Karpas-422 (cell line): ENCODE results near the gene TMSB4X. TPM values are rescaled to one million over a fixed set of nuclear protein-coding genes. Genes with fewer than 3 reads are reported as not detected.

Experiments
- DNase-seq: peaks from one replicate; pipeline ENCODE4 v3.0.0-alpha.2; 2015
- H2AFZ ChIP-seq: fragments of 200-600 bp; sonication (generic); 2 replicates; pipeline ENCODE4 v1.6.1; 2014; ENCODE audit warnings: antibody characterized with exemption, low read length, mixed read lengths
- H3K27ac ChIP-seq: fragments of 200-600 bp; sonication (generic); 2 replicates; pipeline ENCODE4 v1.5.1; 2014; ENCODE audit warnings: mild to moderate bottlenecking, low read length, moderate library complexity
- H3K27me3 ChIP-seq: fragments of 200-600 bp; sonication (generic); 2 replicates; pipeline ENCODE4 v1.6.1; 2014; ENCODE audit warnings: low read length, mixed read lengths
- H3K36me3 ChIP-seq: fragments of 200-600 bp; sonication (generic); 2 replicates; pipeline ENCODE4 v1.6.1; 2014; ENCODE audit warnings: low read length, mixed read lengths; ENCODE audit not compliant: insufficient read depth
- H3K4me1 ChIP-seq: fragments of 200-600 bp; sonication (generic); 2 replicates; pipeline ENCODE4 v1.6.1; 2014; ENCODE audit warnings: mild to moderate bottlenecking, low read length, mixed read lengths
- H3K4me2 ChIP-seq: fragments of 200-600 bp; sonication (generic); 2 replicates; pipeline ENCODE4 v1.6.1; 2014; ENCODE audit warnings: low read length, low read depth, mild to moderate bottlenecking; ENCODE audit not compliant: poor library complexity, severe bottlenecking
- H3K4me3 ChIP-seq: fragments of 200-600 bp; sonication (generic); 2 replicates; pipeline ENCODE4 v1.5.1; 2014; ENCODE audit warnings: mild to moderate bottlenecking, antibody characterized with exemption, low read length, mixed read lengths
- H3K79me2 ChIP-seq: fragments of 200-600 bp; sonication (generic); 2 replicates; pipeline ENCODE4 v1.6.1; 2014; ENCODE audit warnings: mild to moderate bottlenecking, low read length, mixed read lengths
- H3K9ac ChIP-seq: fragments of 200-600 bp; sonication (generic); 2 replicates; pipeline ENCODE4 v1.6.0; 2014; ENCODE audit warnings: low read length
- H3K9me2 ChIP-seq: fragments of 200-600 bp; sonication (generic), shearing (Covaris generic); replicated peaks from 2 replicates; pipeline ENCODE4 v1.6.0; 2014; ENCODE audit warnings: mild to moderate bottlenecking, low read length, moderate library complexity; ENCODE audit not compliant: insufficient read depth
- H3K9me3 ChIP-seq: fragments of 300-700, 200-600 bp; sonication (generic); 2 replicates; pipeline ENCODE4 v1.6.1; 2014; ENCODE audit warnings: low read length, mixed read lengths
- H4K20me1 ChIP-seq: fragments of 200-600 bp; sonication (generic); 2 replicates; pipeline ENCODE4 v1.6.1; 2014; ENCODE audit warnings: mild to moderate bottlenecking, antibody characterized with exemption, low read length, low read depth; ENCODE audit not compliant: insufficient read depth
- total RNA-seq: library from RNA; depleted of rRNA; stranded (reverse); fragments of >200 nt; shearing (Covaris generic); gene quantifications from 2 replicates; pipeline ENCODE4 v1.2.3, GENCODE V29; 2014; ENCODE audit warnings: low replicate concordance

The TMSB4X gene
- total RNA-seq, 1 experiment from 2014 or later, result 3,856 TPM

GRCh38 chrX:13008189-13008533, 33.3 kb downstream of the TMSB4X start:
- Histone ChIP-seq H4K20me1 (no peaks in the 10 kb centered on the region), H3K4me3 (peak overlapping the region; percentile 23; the same call in 1 of the 2 replicates), H3K4me2 (peak overlapping the region; percentile 65), H3K9me3 (no peaks in the 10 kb centered on the region), H3K79me2 (no peaks in the 10 kb centered on the region), H3K4me1 (peaks cover 40% of the 10 kb centered on the region), H3K27ac (no peak overlapping the region), H2AFZ (no peak overlapping the region), H3K9ac (no peak overlapping the region), H3K27me3 (no peaks in the 10 kb centered on the region), H3K36me3 (no peaks in the 10 kb centered on the region), H3K9me2 (no peaks in the 10 kb centered on the region)
- peak; percentile 75 for DNase-seq

- H4K20me1 ChIP-seq, result no peaks in the 10 kb centered on the region
- H3K9me3 ChIP-seq, result no peaks in the 10 kb centered on the region
- no peak for DNase-seq
- H2AFZ ChIP-seq, result no peak overlapping the region
- no peak overlapping the region for H3K27ac ChIP-seq
- H3K9me2 ChIP-seq, result no peaks in the 10 kb centered on the region
- no peaks in the 10 kb centered on the region for H3K27me3 ChIP-seq
- peaks cover 46% of the 10 kb centered on the region for H3K4me1 ChIP-seq
- no peaks in the 10 kb centered on the region for H3K79me2 ChIP-seq
- H3K36me3 ChIP-seq, result no peaks in the 10 kb centered on the region
- H3K4me2 ChIP-seq, result peak overlapping the region; percentile 65
- H3K9ac ChIP-seq, result no peak overlapping the region
- H3K4me3 ChIP-seq, result no peak overlapping the region
Measured at GRCh38 chrX:13008851-13009250, 33.9 kb downstream of the TMSB4X start.

GRCh38 chrX:13009273-13009672, 34.4 kb downstream of the TMSB4X start:
- H3K4me2 ChIP-seq, result no peak overlapping the region
- no peak overlapping the region for H3K9ac ChIP-seq
- no peaks in the 10 kb centered on the region for H3K36me3 ChIP-seq
- no peaks in the 10 kb centered on the region for H3K9me3 ChIP-seq
- H3K79me2 ChIP-seq, result no peaks in the 10 kb centered on the region
- H3K27ac ChIP-seq, result no peak overlapping the region
- H3K4me1 ChIP-seq, result peaks cover 50% of the 10 kb centered on the region
- no peaks in the 10 kb centered on the region for H3K9me2 ChIP-seq
- H2AFZ ChIP-seq, result no peak overlapping the region
- no peak for DNase-seq
- no peak overlapping the region for H3K4me3 ChIP-seq
- H3K27me3 ChIP-seq, result no peaks in the 10 kb centered on the region
- no peaks in the 10 kb centered on the region for H4K20me1 ChIP-seq

GRCh38 chrX:13009844-13010243, 34.9 kb downstream of the TMSB4X start:
- no peak overlapping the region for H3K27ac ChIP-seq
- no peaks in the 10 kb centered on the region for H3K79me2 ChIP-seq
- no peaks in the 10 kb centered on the region for H3K36me3 ChIP-seq
- H4K20me1 ChIP-seq, result no peaks in the 10 kb centered on the region
- no peaks in the 10 kb centered on the region for H3K9me2 ChIP-seq
- peaks cover 53% of the 10 kb centered on the region for H3K4me1 ChIP-seq
- H3K4me3 ChIP-seq, result no peak overlapping the region
- DNase-seq, result no peak
- H3K4me2 ChIP-seq, result no peak overlapping the region
- no peak overlapping the region for H2AFZ ChIP-seq
- no peaks in the 10 kb centered on the region for H3K9me3 ChIP-seq
- no peaks in the 10 kb centered on the region for H3K27me3 ChIP-seq
- no peak overlapping the region for H3K9ac ChIP-seq

- no peaks in the 10 kb centered on the region for H3K36me3 ChIP-seq
- no peak for DNase-seq
- H3K4me1 ChIP-seq, result peaks cover 47% of the 10 kb centered on the region
- H4K20me1 ChIP-seq, result no peaks in the 10 kb centered on the region
- H3K79me2 ChIP-seq, result no peaks in the 10 kb centered on the region
- no peak overlapping the region for H3K9ac ChIP-seq
- no peak overlapping the region for H3K27ac ChIP-seq
- no peak overlapping the region for H3K4me2 ChIP-seq
- no peaks in the 10 kb centered on the region for H3K9me3 ChIP-seq
- H3K27me3 ChIP-seq, result no peaks in the 10 kb centered on the region
- no peak overlapping the region for H3K4me3 ChIP-seq
- no peak overlapping the region for H2AFZ ChIP-seq
- H3K9me2 ChIP-seq, result no peaks in the 10 kb centered on the region
Measured at GRCh38 chrX:13010546-13010945, 35.6 kb downstream of the TMSB4X start.

GRCh38 chrX:13013363-13014110, 38.6 kb downstream of the TMSB4X start:
- peak; percentile 72 for DNase-seq

GRCh38 chrX:13014111-13015096, 39.5 kb downstream of the TMSB4X start:
- Histone ChIP-seq H3K9ac (no peak overlapping the region), H3K4me3 (no peak overlapping the region), H2AFZ (peak overlapping the region; percentile 55; the same call in 1 of the 2 replicates), H3K9me2 (no peaks in the 10 kb centered on the region), H3K27me3 (no peaks in the 10 kb centered on the region), H3K9me3 (no peaks in the 10 kb centered on the region), H3K27ac (no peak overlapping the region), H3K4me2 (peak overlapping the region; percentile 25), H3K4me1 (peaks cover 14% of the 10 kb centered on the region), H4K20me1 (no peaks in the 10 kb centered on the region), H3K36me3 (no peaks in the 10 kb centered on the region), H3K79me2 (no peaks in the 10 kb centered on the region)
- no peak for DNase-seq

More at GRCh38 chrX:13013363-13014110, 38.6 kb downstream of the TMSB4X start:
- peak overlapping the region; percentile 25 for H3K4me2 ChIP-seq
- no peaks in the 10 kb centered on the region for H3K79me2 ChIP-seq
- no peaks in the 10 kb centered on the region for H3K36me3 ChIP-seq
- no peaks in the 10 kb centered on the region for H3K27me3 ChIP-seq
- peaks cover 17% of the 10 kb centered on the region for H3K4me1 ChIP-seq
- no peaks in the 10 kb centered on the region for H3K9me3 ChIP-seq
- H4K20me1 ChIP-seq, result no peaks in the 10 kb centered on the region
- H3K27ac ChIP-seq, result no peak overlapping the region
- no peaks in the 10 kb centered on the region for H3K9me2 ChIP-seq
- H3K9ac ChIP-seq, result no peak overlapping the region
- peak overlapping the region; percentile 55 for H2AFZ ChIP-seq
- H3K4me3 ChIP-seq, result no peak overlapping the region

- no peaks in the 10 kb centered on the region for H3K27me3 ChIP-seq
- H2AFZ ChIP-seq, result no peak overlapping the region
- no peak overlapping the region for H3K4me2 ChIP-seq
- H3K4me3 ChIP-seq, result no peak overlapping the region
- no peaks in the 10 kb centered on the region for H4K20me1 ChIP-seq
- no peaks in the 10 kb centered on the region for H3K36me3 ChIP-seq
- no peaks in the 10 kb centered on the region for H3K79me2 ChIP-seq
- H3K27ac ChIP-seq, result no peak overlapping the region
- H3K9me3 ChIP-seq, result no peaks in the 10 kb centered on the region
- H3K4me1 ChIP-seq, result peaks cover 14% of the 10 kb centered on the region
- no peak for DNase-seq
- H3K9ac ChIP-seq, result no peak overlapping the region
- H3K9me2 ChIP-seq, result no peaks in the 10 kb centered on the region
Measured at GRCh38 chrX:13015536-13016236, 40.8 kb downstream of the TMSB4X start.
